ENCODE results near the gene PMP22.

The PMP22 gene

GRCh38 chr17:15257796-15258512, 7.2 kb downstream of the PMP22 start:
- FAIRE-seq (no peak), DNase-seq (ENCODE audit: extremely low spot score, insufficient read length, low read depth) (no peak)

- peak; percentile 84 for FAIRE-seq
Observed at GRCh38 chr17:15257258-15257788, 7.8 kb downstream of the PMP22 start.

GRCh38 chr17:15256689-15257088, 8.4 kb downstream of the PMP22 start:
- no peak for DNase-seq (ENCODE audit: extremely low spot score, insufficient read length, low read depth)
- FAIRE-seq, result no peak

More at GRCh38 chr17:15257258-15257788, 7.8 kb downstream of the PMP22 start:
- peak; percentile 46 for DNase-seq (ENCODE audit: extremely low spot score, insufficient read length, low read depth)

- FAIRE-seq, result no peak
- DNase-seq (ENCODE audit: extremely low spot score, insufficient read length, low read depth), result no peak
Observed at GRCh38 chr17:15255713-15256454, 9.2 kb downstream of the PMP22 start.

GRCh38 chr17:15250135-15250860, 14.8 kb downstream of the PMP22 start:
- FAIRE-seq, result no peak
- DNase-seq (ENCODE audit: extremely low spot score, insufficient read length, low read depth), result no peak

- DNase-seq (ENCODE audit: extremely low spot score, insufficient read length, low read depth) (no peak), FAIRE-seq (no peak)
Observed at GRCh38 chr17:15249487-15249886, 15.6 kb downstream of the PMP22 start.

- FAIRE-seq, result no peak
- DNase-seq (ENCODE audit: extremely low spot score, insufficient read length, low read depth), result no peak
Observed at GRCh38 chr17:15247891-15248529, 17.1 kb downstream of the PMP22 start.

- no peak for DNase-seq (ENCODE audit: extremely low spot score, insufficient read length, low read depth)
- no peak for FAIRE-seq
Observed at GRCh38 chr17:15245054-15245453, 20.1 kb downstream of the PMP22 start.

GRCh38 chr17:15240644-15241043, 24.5 kb downstream of the PMP22 start:
- no peak for FAIRE-seq

GRCh38 chr17:15239491-15239890, 25.6 kb downstream of the PMP22 start:
- no peak for DNase-seq (ENCODE audit: extremely low spot score, insufficient read length, low read depth)
- FAIRE-seq, result no peak

More at GRCh38 chr17:15240644-15241043, 24.5 kb downstream of the PMP22 start:
- no peak for DNase-seq (ENCODE audit: extremely low spot score, insufficient read length, low read depth)

GRCh38 chr17:15238676-15239422, 26.3 kb downstream of the PMP22 start:
- FAIRE-seq, result no peak
- no peak for DNase-seq (ENCODE audit: extremely low spot score, insufficient read length, low read depth)

- FAIRE-seq, result no peak
- DNase-seq (ENCODE audit: extremely low spot score, insufficient read length, low read depth), result no peak
Observed at GRCh38 chr17:15238057-15238456, 27.1 kb downstream of the PMP22 start.

- FAIRE-seq, result no peak
Observed at GRCh38 chr17:15237106-15237425, 28.1 kb downstream of the PMP22 start.

GRCh38 chr17:15236281-15237105, 28.6 kb downstream of the PMP22 start:
- FAIRE-seq (no peak), DNase-seq (ENCODE audit: extremely low spot score, insufficient read length, low read depth) (no peak)

More at GRCh38 chr17:15237106-15237425, 28.1 kb downstream of the PMP22 start:
- DNase-seq (ENCODE audit: extremely low spot score, insufficient read length, low read depth), result no peak

- FAIRE-seq (no peak), DNase-seq (ENCODE audit: extremely low spot score, insufficient read length, low read depth) (no peak)
Observed at GRCh38 chr17:15233971-15234370, 31.2 kb downstream of the PMP22 start.

GRCh38 chr17:15233022-15233805, 31.9 kb downstream of the PMP22 start:
- FAIRE-seq, result no peak

GRCh38 chr17:15232517-15232915, 32.6 kb downstream of the PMP22 start:
- DNase-seq (ENCODE audit: extremely low spot score, insufficient read length, low read depth) (no peak), FAIRE-seq (no peak)

More at GRCh38 chr17:15233022-15233805, 31.9 kb downstream of the PMP22 start:
- DNase-seq (ENCODE audit: extremely low spot score, insufficient read length, low read depth), result no peak
